Upper lobe of left lung (tissue), 4 donors: ENCODE results near the gene OSGIN1.

Experiments used
- CTCF ChIP-seq, 6 experiments: fragments of 450-650 bp in 4 of 6; fragments of 200-600 bp in 2 of 6; sonication (generic) in 2 of 6; IDR thresholded peaks; one replicate each; pipeline ENCODE4 v1.5.1; 2016 to 2019; ENCODE audit warnings: antibody characterized with exemption in 6 of 6
- POLR2AphosphoS5 ChIP-seq, 2 donors: sonication (generic); formaldehyde crosslinking; IDR thresholded peaks; one replicate each; pipeline ENCODE4 v1.5.1; 2017; ENCODE audit warnings: antibody characterized with exemption in 2 of 2

- TF ChIP-seq CTCF (IDR thresholded peaks at IDR 0.05) (no peak), POLR2AphosphoS5 (IDR thresholded peaks at IDR 0.05) (no peak)
These were observed 20.7 kb downstream of the OSGIN1 start for GRCh38 chr16:83973581-83974385.
